Stimulated activated CD4-positive, alpha-beta T cell treated with anti-CD3 and anti-CD28 coated beads, Interleukin-4, amount 100 ng/mL, for 4 hours (primary cell): Measurements from ENCODE around the gene ORMDL2.
"Not testable (repeated sequence)": the region's sequence is repeated elsewhere in the genome, so short reads cannot be mapped to it uniquely, and the experiment has no call there.

ENCODE experiments used
- DNase-seq, 2 experiments: peaks; one replicate each; pipeline ENCODE4 v3.0.0-alpha.2; 2020

ORMDL2 gene

DNA sequence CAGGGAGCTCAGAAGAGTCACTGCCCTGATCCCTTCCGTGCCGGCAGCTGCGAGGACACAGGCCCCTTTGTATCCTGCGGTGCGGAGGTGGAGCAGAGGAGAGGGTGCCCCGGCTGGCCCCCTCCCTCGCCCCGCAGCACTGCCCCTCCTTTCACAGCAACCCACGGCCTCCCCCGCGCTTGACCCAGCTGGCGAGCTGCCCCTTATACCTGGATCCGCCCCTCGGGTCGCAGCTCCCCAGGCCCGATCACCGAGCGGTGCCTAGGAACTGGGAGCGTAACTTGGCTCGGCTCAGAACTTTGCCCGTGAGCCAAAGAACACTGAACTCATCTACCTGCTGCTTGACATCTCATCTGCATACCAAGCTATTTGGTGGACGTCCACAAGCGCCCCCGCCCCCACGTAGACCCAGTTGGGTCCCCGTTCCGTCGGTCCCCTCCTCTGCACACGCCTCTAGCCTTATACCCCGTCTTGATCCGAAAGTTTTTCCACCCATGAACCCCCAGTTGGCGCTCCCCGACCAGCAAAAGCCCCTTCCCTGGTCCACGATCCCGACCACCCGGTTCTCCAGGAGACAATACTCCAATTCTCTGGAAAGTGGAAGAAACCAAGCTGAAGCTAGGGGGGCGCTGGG, 12.2 kb downstream of the ORMDL2 start:
- DNase-seq: peak; percentile 13 to 30

DNA sequence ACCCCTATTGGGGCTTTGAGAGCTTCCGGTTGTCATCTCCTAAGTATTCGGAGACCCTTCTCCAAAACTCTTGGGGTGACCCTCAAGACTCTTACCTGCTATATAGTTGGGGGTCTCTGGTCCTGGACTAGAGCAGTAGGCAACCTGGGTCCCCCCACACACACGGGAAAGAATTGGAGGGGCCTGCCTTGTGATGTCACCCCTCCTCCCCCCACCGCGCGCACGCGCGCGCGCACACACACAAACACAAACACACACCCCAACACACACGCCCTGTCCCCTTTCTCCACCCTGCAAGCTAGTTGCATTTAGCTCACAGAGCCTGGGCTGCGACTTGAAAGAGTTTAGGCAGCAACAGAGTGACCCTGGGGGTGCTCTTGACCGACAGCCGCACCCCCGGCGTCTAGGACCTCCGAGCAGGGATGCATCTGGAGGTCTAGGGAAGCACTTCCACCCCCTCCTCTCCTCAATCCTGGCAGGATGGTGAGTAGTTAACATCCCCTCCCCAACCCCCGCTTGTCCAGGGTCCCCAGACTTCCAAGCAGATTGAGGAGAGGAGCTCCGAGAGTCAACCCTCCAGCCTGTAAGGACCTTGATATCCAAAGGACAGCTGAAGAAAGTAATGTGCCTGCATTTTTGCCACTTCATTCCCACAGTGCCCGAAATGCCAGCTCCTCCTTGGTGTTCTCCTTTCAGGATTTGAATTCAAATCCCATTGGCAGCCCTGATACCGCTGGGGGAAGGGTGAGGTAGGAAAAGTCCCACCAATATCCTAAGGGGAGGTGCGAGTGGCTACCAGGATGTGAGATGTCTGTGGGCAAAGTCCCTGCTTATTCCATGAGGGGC, 13.0 kb downstream of the ORMDL2 start:
- DNase-seq: peak; percentile 39 to 56

DNA sequence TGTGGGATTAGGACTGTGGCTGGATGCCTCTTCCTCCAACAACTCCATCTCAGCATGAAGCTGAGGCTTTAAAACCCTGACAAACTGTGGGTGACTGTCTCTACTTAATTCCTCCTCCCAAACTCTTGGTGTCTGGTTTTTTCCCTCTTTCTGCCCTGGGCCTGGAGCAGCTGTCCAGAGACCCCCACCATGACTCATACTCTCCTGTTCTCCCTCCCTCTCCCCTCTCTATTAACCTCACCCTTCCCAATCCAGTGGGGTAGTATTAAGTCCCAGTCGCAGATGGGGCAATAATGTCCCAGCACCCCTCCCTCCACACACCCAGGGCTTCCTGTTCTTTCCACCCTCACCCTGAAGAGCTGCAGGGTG, 13.6 kb downstream of the ORMDL2 start:
- DNase-seq: no peak

DNA sequence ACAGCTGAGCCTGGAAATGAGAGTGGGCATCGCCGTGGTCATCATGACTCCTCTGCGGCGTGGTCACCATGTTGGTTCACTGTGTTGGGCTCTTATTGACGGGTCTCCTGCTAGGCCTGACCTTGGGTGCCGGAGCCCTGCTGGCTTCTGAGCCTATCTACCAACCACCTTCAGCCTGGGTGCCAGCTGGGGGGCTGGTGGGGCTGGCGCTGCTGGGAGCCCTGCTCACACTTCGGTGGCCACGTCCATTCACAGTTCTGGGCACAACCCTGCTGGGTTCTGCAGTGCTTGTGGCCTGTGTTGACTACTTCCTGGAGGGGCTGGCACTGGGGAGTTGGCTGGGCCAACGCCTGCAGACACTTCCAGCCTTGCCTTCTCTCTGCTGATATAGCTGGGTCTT, 15.2 kb downstream of the ORMDL2 start:
- no peak for DNase-seq

DNA sequence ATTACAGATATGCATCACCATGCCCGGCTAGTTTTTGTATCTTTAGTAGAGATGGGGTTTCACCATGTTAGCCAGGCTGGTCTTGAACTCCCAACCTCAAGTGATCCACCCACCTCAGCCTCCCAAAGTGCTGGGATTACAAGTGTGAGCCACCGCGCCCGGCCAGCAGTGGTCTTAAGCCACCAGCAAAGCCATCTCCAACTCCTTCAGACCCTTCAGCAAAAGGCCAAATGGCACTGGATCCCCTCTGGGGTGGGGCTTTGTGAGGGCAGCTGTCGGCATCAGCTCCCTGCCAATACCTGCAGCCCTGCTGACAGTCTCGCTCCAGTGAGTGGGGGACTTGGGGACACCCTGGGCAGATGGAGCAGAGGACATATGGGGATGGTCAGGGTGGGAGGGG, 16.6 kb downstream of the ORMDL2 start:
- DNase-seq: not testable (repeated sequence)

DNA sequence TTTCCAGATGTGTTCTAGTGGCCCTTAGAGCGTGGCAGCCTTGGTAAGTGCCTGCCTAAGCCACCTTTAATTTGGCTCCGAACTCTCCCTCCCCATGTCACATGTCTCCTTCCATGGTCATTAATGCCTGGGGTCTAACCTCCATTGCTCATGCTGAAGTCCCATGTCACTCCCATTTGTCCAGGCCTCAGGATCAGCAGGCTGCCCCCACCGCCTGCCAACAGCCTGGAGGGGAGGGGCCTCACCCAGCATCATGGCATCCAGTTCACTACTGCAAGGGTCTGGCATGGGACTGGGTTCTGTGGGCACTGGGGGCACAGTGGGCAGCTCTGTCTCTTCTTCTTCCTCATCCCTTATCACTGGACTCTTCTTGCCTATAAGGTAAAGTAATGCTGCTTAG, 20.5 kb downstream of the ORMDL2 start:
- no peak for DNase-seq

DNA sequence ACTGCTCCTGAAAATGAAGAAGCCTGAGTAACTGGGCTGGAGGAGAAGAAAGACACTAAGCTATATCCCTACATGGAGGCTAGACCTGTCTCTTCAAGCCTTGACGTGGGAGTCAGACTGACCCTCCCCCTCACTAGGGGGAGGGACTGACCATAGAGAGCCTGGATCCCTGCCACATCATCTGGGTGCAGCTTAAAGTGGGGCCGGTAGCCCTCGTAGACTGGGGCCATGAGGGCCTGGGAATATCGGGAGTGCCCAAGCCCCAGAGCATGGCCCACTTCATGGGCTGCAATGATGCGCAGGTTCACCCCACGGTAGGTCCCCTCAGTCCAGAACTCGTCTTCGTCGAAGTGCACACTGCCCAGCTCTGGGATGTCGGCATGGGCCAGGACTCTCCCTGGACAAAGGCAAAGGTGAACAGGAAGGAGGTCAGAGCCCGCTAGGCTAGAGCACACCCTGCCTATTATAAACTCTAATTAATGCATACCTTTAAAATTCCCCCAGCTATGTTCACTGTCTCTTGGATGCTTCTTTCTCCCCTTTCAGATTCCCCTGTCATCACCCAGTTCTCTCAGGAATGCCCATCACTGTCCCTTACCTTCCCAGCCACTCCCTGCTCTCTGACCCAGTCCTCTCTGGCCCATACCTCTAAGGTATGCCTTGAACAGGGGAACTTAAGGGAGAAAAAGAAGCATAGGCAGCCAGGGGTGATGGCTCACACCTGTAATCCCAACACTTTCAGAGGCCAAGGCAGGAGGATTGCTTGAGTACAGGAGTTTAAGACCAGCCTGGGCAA, 21.7 kb downstream of the ORMDL2 start:
- no peak for DNase-seq

DNA sequence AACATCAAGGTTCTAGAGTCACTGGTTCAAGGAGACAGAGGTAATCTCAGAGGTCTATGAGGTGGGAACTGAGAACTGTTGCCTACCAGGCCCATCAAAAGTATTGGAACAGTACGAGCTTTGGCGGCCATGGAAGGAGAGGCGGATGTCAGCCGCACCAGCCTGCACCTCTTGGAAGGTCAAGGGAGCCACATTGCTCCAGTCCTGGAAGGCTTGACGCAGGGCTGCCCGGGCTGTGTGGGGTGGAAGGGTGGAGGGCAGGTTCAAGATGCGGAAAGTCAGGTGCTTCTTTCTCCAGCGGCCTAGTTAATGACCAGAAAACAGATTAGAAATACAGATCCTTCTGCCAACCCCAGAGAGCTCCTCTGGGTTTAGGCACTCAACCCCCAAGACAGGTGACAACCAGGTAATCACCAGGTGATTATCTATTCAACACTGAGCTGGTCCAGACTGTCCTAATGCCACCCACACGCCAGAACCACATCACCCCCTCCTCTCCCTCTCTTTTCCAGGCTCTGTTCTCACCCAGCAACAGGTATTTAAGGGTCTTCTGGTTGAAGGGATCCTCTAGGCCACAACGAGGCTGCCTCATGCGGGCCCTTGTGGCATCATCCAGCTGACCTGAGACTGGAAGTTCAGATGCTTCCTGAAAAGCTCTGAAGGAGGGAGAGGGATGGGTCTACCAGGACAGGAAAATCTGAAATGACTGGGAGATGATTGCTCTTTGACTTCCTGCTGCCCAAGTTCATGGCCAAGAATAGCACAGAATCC, 22.9 kb downstream of the ORMDL2 start:
- no peak for DNase-seq

DNA sequence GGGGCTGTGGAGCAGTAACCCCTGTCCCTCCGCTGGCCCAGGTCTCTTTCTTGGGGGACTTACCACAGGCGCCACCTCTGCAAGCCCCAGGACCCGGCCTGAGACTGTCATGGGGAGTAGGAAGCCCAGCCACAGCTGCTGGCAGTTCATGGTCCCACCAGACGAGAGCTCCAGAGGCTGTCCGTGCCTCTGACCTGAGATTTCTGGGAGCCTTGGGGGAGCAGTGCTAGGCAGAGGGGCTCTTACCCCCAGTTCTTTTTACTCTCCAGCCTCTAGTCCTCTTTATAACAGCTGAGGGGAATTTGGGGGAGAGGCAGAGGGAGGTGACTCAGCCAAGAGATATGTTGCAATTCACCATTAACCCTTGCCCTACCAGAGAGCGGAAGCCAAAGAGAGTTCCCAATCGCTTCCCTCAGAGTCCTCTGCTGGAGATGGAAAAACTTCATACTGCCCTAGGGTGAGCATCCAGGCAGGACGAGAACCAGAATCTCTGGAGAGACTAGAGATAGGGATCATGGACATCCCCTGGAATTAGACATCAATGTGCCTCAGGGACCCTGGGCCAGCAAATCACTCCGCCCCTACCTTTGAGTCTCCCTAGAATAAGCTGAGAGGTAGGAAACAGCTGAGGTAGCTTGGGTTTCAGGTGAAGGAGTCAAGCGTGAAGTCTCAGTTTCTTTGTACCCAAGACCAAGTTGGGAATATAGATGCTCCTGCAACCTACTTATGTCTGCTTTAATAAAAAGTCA, 25.0 kb downstream of the ORMDL2 start, which contains the start of gene MMP19:
MMP19 (minus strand) TSS at position 256 of the 749 bp plus-strand sequence; CDS start at position 150, 106 bp downstream.
- DNase-seq: no peak

DNA sequence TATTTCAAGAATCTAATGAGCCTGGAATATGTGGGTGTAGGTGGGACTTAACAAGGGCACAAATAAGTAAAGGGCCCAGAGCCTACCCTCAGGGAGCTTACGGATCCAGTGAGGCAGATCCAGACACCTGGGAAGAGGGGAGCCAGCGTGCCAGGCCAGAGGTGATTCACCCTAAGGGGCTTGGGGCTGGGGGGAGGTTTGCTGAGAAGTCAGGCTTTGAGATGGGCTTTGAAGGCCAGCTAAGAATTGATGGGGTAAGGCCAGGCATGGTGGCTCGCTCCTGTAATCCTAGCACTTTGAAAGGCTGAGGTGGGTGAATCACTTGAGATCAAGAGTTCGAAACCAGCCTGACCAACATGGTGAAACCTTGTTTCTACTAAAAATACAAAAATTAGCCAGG, 25.6 kb downstream of the ORMDL2 start:
- no peak for DNase-seq

DNA sequence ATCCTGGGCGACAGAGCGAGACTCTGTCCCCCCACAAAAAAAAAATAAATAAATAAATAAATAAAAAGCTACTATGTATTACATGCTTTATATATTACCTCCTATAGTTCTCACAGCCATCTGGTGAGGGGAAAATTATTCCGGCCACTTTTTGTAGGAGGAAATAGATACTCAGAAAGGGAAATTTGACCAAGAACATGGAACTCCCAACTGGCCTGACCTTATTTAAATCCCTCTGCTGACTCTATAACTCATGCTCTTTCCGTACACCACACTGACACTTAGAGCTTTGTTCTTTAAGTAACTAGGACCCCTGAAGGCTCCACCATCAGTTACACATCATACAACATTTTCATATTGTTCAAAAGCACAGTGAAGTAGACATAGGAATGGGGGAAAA, 27.1 kb downstream of the ORMDL2 start:
- DNase-seq: no peak

DNA sequence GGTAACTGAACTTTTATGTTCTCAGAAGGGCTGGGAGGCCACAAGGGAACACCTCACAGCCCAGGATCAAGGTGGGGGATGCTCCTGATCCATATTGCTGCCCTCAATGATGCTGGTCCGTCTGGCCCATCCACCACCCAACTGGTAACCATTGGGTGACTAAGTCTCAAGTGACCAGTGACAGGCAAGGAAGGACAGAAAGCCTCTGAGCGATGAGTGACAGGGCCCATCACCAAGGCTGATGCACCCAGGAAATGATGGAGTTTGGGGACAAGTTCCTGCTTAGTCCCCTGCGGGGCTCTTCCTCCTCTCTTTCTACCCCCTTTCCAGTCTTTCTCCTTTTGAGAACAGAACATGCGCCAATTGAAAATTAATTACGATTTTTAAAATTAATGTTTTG, 27.5 kb downstream of the ORMDL2 start:
- DNase-seq: no peak

DNA sequence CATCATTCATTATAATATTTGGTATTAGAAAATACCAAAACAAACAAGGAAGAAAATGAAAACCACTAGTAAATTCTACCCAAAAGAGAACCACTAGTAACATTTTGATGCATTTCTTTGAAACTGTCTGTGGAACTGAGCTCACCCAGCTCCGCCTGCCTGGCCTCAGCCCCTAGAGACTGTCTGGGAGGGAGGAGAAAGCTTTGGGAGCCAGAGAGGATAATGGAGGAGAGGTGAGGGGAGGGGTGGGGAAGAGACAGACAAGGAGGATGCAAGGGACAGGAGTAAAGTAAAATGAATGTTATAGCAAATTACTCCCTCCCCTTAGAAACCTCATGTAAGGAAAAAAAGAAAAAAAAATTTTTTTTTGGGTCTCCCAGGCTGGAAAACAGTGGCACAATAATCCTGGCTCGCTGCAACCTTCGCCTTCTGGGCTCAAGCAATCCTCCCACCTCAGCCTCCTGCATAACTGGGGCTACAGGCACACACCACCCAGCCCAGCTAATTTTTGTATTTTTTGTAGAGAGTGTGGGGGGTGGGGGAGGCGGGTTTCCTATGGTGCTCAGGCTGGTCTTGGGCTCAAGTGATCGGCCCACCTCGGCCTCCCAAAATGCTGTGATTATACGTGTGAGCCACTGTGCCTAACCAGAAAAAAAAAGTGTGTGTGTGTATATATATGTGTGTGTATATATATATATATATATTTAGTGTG, 28.1 kb downstream of the ORMDL2 start:
- DNase-seq: no peak

DNA sequence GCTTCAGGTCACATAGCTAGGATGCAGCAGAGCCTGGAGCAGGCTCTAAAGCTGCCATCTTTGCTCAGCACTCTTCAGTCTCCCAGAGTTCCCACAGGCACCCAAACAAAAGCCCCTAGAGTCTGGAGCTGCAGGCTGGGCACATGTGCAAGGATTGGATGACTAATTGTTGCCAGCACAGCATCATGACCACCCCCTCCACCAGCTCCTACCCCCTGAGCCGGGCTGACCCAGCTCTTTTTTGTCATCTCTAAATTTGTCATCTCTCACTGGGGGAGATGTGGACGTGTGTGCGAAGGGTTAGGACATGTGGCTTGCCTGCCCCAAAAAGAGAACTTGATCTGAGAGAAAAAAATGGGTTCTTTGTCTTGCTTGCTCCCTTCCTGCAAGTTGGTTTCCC, 29.2 kb downstream of the ORMDL2 start:
- DNase-seq: peak in 1 of 2 experiments; percentile 5

DNA sequence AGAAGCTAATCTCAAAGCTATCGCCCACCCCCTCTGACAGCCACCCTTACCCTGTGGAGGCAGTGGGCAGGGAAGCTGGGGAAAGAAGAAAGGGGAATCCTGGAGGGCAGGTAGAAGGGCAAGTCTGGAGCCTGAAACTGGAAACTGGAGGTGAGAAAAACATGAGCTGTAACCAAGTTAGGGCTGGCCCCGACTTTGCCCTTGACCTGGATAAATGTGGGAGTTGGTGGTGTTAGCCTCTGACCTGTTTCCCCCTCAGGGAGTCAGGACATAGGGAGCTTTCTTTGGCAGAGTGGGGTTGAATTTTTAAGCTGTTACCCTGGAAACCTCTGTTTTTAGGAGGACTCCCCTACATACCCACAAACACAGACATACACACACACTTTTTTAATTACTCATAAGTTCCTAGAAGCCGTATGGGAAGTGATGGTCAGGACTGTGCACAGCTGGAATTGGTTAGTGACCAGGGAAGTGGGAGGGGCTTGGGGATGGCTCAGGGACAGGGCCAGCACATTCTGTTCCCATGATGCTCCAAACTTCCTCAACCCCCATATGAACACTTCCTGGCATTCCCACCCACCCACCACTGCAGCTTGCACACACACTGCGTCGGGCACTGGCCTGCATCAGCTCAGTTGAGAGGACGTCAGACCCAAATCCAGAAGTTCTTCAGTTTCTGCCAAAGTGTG, 29.9 kb downstream of the ORMDL2 start:
- DNase-seq: no peak

DNA sequence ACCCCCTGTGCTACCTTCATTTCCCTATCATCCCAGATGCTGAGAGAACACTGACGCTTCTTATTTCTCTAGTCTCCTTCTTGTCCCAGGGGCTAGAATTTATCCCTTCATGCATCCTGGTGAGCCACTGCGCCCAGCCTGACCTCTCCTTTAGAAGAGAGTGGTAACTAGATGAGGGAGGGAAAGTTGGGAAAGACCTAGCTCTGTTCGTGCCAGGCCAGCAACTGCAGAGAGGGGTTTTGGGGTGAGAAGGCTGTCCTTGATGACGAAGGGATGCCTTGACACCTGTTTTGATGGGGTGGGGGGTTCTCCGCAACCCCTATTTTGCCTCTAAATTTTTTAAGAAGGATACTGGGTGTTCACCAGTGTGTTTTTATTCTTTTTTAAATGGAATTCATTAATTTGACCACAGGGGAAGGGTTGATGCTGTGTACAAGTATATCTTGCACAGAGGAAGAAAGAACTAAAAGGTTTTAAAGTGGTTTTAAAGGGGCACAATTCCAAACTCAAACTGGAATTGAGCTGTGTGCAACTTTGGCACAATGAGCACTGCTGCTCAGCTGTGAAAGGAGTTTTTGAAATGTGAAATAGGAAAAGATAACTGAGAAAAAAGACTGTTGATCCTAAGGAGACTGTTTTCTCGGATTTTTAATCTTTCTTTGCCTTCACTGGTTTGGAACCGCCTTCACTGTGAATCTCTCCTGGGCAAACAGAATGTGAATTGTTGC, 31.9 kb downstream of the ORMDL2 start:
- no peak for DNase-seq

DNA sequence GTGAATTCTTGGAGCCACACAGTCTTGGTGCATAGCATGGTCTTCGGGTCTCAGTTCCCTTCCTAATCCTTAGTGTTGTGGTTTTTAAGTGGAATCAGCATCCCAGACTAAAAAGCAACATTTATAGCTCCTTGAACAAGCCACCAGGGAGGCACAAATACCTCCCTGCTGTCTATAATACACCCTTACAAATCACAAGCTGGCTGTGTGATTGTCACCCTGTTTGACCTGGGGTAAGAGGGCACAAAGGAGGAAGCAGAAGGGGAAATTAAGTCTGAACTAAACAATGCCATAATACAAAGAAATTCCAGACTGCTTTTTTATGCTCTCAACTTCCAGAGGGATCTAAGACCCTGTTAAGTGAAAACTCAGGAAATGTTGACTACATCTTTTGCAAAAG, 32.6 kb downstream of the ORMDL2 start:
- no peak for DNase-seq

DNA sequence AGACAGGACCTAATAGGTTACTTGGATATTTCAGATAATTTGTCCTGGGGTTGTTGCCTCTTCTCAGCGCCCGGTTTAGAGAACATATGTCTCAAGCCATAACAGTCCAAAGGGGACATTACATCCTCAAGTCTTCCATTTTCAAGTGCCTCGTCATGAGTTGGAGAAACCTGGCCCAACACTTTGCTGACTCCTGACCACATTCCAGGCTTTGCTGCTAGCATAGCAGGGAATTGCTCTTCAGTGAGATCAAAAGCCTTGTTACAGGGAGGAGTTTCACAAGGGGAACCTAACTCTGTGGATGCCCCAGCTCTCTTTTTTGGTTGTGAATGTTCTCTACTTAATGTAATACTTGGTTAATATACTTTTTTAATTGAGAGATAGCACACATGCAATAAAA, 33.1 kb downstream of the ORMDL2 start:
- no peak for DNase-seq

DNA sequence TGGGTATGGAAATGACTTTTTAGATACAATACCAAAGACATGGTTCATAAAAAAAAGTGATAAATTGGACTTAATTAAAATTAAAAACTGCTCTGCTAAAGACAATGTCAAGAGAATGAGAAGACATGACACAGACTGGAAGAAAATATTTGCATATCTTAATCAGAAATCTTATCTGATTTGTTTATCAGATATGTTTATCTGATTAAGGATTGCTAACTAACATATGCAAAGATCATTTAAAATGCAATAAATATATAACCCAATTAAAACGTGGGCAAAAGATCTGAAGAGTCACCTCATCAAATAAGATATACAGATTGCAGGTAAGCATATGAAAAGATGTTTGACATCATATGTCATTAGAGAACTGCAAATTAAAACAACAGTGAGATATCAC, 34.9 kb downstream of the ORMDL2 start:
- no peak for DNase-seq

DNA sequence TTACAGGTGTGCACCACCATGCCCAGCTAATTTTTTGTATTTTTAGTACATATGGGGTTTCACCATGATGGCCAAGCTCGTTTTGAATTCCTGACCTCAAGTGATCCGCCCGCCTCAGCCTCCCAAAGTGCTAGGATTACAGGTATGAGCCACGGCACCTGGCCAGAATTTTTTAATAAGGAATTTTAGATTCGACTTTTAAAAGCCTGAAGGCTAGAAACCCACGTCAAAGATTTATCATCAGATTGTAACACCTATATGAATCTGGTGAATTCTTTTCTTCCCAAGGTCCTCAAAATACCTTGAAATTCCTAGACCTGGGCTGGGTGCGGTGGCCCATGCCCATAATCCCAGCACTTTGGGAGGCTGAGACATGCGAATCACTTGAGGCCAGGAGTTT, 43.6 kb downstream of the ORMDL2 start:
- no peak for DNase-seq
